Medulla oblongata (tissue), 1 donor: ENCODE results near the gene ITPR3.

Source experiments
- DNase-seq: peaks from one replicate; pipeline ENCODE4 v3.0.0-alpha.2; 2015; ENCODE audit errors: extremely low spot score

The ITPR3 gene

DNA sequence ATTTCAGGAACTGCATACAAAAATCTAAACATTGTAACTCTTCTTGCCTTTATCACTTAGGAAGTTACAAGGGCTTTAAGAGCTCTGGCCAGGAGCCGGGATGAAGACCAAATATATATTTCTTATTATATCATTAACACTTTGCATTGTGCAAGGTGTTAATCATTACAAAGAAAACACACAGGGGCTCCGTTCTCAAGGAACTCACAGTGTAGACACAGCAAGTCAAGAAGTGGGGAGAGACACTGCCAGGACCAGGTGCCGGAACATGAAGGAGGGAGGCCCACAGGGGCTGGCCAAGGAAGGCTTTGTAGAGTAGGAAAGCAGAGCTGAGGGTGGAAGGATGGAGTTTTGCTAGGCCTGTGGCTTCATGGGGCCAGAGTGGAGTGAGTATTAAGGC, 17.4 kb downstream of the ITPR3 start:
- DNase-seq: no peak

DNA sequence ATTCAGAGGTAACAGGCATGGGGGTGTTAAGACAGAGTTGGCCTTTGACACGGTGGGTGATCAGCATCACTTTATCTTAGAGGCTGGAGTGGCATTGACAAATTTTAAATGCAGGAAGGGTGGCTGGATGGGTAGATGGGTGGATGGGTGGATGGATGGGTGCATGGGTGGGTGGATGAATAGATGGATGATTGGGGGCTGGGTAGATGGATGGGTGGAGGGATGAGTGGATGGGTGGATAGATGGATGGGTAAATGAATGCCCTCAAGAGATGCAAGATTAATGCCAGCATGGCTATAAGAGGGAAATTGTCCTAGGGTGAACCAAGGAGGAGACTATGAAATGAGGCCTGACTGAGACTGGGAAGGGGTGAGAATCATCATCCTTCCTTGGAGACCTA, 18.4 kb downstream of the ITPR3 start:
- DNase-seq: no peak

- DNase-seq: no peak
Measured at GRCh38 chr6:33640361-33640760, 19.2 kb downstream of the ITPR3 start.

- no peak for DNase-seq
Measured at GRCh38 chr6:33641144-33641543, 20.0 kb downstream of the ITPR3 start.

DNA sequence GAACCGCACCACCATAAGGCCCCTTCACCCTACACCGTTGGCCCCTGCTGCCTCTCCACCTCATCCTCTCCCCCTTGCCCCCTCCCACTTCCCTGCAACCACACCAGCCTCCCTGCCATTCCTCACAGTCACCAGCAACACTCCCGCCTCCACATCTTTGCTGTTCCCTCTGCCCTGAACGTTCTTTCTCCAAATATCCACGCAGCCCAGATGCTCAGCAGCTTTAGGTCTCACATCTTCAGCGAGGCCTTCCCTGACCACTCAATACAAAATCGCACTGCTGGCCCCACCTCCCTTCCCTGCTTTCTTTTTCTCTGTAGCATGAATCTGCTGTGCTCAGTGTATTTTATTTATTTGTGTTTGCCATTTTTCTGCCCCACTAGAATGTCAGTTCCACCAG, 20.5 kb downstream of the ITPR3 start:
- DNase-seq: no peak

DNA sequence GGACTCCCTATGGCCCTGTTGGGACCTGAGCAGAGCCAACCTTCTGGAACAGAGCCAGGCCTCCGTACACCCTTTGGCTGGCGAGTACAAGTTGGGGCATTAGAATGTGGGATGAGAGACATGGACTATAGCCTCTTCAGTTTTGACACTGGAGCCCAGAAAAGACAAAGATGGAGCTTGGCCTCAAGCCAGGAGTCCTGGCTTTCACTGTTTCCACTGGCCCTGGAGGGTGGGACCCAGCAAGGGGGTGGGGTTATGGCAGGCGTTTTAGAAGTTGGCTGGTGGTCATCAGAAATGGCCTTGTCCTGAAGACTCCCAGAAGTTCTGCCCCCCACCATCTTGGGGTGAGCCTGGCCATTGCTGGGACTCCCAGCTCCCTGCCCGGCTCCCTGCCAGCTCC, 21.8 kb downstream of the ITPR3 start:
- DNase-seq: no peak

DNA sequence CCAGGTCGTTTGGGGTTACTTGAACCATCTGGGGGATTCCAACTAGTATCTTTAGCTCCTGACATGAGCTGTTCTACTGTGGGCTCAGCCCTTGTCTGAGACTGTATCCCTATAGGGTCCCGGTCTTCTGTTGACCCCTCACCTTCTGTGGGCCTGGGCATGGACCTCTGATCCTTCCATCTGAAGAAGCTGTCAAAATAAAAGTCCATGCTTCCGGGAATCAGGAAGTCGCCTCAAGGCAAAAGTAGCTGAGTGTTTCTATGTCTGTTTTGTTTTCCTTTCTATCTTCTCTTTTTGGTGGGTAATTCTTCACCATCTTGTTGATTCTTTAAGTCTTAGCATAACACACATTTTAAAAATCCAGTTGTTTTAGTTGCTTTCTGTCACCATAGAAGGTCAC, 30.3 kb downstream of the ITPR3 start:
- DNase-seq: no peak

GRCh38 chr6:33652002-33652401, 30.9 kb downstream of the ITPR3 start:
- no peak for DNase-seq

- no peak for DNase-seq
Measured at GRCh38 chr6:33654831-33655554, 33.9 kb downstream of the ITPR3 start.

DNA sequence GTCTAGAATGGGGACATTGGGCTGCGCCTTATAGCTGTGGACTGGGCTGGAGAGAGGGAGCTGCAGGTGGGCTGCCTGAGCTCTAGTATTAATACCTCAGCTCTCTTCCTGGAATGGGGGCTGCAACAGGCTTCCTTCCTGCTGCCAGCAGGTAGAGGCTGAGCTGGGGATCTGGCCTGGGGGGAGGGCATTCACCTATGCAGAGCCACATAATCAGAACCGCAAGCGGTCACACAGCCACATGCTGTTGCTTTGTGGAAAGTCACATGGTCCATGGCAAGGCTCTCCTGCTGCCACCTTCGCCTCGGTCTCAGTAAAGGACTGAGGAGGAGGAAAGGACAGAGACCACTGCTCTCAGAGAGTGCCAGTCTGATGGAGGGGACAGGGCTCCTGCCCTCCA, 35.7 kb downstream of the ITPR3 start:
- no peak for DNase-seq

DNA sequence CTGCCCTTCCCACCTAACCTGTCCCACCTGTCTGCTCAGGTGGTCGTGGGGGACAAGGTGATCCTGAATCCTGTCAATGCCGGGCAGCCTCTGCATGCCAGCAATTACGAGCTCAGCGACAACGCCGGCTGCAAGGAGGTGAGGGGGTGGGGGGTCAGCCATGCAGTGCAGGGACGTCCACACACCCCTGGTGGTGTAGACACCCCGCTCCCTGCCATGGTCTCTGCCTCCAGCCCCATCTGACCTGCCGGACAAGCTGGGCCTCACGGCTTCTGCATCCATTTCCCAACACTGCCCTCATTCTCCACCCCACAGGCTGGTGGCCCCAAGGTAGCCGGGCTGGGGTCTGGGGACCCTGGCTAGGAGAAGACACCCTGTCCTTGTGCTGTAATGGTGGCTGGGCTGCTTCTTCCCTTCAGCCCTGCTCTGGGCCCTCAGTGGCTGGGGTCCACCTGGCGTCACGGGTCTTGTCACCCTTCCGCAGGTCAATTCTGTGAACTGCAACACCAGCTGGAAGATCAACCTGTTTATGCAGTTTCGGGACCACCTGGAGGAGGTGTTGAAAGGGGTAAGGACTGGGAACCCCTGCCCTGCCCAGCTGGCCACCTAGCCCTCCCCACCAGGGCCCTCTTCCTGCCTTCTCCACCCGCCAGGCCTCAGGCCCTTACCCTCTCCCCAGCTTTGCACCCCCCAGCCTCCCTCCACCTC, 38.0 kb downstream of the ITPR3 start:
- DNase-seq: no peak

GRCh38 chr6:33659986-33660385, 38.9 kb downstream of the ITPR3 start:
- DNase-seq: no peak

DNA sequence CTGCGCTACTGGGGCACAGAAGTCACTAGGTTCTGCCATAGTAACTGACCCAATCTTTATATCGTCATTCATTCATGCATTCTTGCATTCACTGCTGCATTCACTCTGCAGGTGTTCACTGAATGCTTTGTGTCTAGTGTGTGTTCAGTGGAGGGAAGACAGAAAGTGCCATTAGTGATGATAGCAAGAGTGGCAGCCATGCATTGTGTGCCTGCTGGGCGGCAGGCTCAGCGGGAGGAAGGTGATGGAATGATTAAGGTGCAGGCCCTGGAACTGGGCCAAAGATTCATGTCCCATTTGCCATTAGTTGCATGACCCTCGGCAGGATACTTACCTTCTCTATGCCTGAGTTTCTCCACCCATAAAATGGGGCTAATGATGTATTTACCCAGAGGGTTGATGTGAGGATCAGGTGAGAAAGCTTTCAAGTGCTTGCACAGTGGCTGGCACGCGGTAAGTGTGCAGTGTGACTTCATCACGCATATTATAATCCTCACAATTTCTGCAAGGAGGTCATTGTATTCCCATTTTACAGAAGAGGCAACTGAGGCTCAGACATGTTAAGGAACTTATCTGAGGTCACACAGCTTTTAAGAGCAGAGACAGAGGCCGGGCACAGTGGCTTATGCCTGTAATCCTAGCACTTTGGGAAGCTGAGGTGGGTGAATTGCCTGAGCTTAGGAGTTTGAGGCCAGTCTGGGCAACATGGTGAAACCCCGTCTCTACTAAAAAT, 40.1 kb downstream of the ITPR3 start:
- no peak for DNase-seq

DNA sequence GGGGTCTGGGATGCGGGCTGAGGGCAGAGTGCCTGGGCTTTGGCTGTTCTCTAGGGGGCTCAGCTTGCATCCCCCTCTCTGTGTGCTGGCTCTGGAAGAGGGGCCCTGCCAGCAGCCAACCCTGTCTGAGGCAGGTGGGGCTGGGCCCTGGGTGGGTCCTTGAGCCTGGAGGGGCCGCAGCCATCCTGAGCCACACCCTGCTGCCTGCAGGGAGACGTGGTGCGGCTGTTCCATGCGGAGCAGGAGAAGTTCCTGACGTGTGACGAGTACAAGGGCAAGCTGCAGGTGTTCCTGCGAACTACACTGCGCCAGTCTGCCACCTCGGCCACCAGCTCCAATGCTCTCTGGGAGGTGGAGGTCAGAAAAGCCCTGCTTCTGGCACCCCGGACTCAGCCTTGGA, 41.2 kb downstream of the ITPR3 start:
- no peak for DNase-seq

- DNase-seq: no peak
Measured at GRCh38 chr6:33663028-33663427, 41.9 kb downstream of the ITPR3 start.

DNA sequence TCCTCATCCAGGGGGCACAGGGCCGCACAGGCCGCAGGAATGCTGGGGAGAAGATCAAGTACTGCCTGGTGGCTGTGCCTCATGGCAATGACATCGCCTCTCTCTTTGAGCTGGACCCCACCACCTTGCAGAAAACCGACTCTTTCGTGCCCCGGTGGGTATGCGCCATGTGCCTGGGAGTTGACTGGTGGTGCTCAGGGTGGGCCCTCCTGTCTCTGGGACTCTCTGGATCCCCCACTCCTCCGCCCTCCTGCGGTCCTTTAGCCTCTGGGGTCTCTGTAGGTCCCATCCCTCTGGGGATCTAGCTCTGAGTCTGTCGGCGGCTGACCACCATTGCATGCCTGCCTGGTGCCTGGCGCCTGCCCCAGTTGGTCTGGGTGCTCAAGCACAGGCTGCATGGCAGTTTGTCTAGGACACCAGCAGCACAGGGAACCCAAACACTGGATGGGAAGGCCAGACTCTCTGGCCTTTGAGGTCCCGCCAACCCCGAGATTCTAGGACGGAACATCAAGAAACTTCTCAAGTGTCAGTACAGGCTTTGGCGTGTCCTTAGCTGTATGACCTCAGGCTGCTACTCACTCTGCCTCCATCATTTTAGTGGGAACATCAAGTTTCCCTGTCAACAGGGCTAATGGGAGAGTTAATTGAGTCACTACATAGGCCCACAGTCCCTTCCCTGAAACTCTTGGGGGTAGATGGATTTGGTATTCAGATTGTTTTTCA, 42.8 kb downstream of the ITPR3 start:
- DNase-seq: no peak

DNA sequence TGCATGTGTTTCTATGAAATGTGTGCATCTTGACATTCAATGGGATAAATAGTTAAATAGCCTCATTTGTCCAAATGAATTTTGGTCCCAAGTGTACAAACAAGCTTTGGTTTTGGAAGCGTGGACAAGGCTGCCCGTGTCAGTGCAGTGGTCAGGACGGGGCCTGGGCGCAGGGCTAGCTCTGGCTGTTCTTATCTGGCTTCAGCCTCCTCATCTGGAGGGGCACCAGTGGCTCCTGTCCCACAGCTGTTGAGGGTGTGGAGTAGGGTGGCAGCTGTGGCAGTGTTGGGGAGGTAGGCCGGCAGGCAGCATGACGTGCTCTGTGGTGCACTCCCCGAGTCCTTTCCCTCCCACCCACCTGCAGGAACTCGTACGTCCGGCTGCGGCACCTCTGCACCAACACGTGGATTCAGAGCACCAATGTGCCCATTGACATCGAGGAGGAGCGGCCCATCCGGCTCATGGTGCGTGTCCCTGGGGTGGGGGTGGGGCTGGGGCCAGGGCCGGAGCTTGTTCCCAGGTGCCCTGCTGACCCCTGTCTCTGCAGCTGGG, 43.5 kb downstream of the ITPR3 start:
- no peak for DNase-seq

DNA sequence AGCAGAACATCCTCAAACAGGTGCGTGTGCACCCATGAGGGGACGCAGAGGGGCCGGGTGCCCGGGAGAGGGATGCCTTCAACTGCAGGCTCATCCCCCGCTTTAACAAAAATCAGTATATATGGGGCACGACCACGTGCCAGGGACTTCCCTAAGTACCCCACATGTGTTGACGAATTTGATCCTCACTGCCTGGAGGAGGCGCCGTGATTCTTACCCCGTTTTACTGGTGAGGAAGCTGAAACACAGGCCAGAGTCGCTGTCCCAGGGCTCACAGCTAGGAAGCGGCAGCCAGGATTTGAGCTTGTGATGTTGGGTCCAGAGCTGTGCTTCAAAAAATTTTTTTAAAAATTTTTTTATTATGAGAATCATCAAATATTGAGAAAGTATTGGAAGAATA, 44.8 kb downstream of the ITPR3 start:
- no peak for DNase-seq

DNA sequence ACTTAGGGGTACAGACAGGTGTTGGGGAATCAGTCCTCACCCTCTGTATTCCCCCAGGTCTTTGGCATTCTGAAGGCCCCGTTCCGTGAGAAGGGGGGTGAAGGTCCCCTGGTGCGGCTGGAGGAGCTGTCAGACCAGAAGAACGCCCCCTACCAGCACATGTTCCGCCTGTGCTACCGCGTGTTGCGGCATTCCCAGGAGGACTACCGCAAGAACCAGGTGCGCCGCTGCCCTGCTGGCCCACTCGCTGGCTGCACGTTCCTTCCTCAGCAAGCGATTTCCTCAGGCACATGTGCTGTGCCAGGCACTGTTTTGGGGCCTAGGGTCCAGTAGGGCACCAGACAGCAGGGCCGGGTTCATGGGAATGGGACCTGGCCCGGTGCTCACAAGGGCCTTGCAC, 46.0 kb downstream of the ITPR3 start:
- no peak for DNase-seq

- no peak for DNase-seq
Measured at GRCh38 chr6:33667776-33668175, 46.7 kb downstream of the ITPR3 start.

DNA sequence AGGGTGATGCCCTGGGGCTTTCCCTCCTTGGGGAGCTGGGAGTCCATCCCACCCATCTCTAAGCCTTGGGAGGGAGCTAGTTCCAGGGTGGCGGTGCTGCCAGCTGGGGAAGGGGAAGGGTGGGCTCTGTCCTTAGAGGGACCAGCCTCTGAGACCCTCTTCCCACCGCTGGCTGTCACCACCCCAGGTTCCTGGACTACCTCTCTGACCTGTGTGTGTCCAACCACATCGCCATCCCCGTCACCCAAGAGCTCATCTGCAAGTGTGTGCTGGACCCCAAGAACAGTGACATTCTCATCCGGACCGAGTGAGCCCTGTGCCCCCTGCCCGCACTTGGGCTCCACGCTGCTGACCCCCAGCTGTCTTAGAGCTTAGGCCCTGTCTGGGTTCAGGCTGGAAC, 47.2 kb downstream of the ITPR3 start:
- no peak for DNase-seq

GRCh38 chr6:33668914-33669313, 47.8 kb downstream of the ITPR3 start:
- no peak for DNase-seq
